Activated T-cell treated with anti-CD3 and anti-CD28 coated beads, Interleukin-2, amount 50 U/mL, for 24 hours (primary cell): ENCODE measurements around the gene RASGEF1C.

ENCODE experiments used
- DNase-seq: peaks from one replicate; pipeline ENCODE4 v3.0.0-alpha.2; 2020
- H3K27ac Mint-ChIP-seq: 2 replicates; pipeline ENCODE4 v1.8.0; 2020; ENCODE audit warnings: mild to moderate bottlenecking, mixed read lengths
- H3K27me3 Mint-ChIP-seq: 2 replicates; pipeline ENCODE4 v1.8.0; 2020; ENCODE audit warnings: mixed read lengths
- H3K36me3 Mint-ChIP-seq: 2 replicates; pipeline ENCODE4 v1.8.0; 2020; ENCODE audit warnings: low read depth, mixed read lengths
- H3K4me1 Mint-ChIP-seq: 2 replicates; pipeline ENCODE4 v1.8.0; 2020; ENCODE audit warnings: low read depth, mixed read lengths
- H3K4me3 Mint-ChIP-seq: 2 replicates; pipeline ENCODE4 v1.8.0; 2020; ENCODE audit warnings: mild to moderate bottlenecking, moderate library complexity, mixed read lengths
- H3K9me3 Mint-ChIP-seq: 2 replicates; pipeline ENCODE4 v1.8.0; 2020; ENCODE audit warnings: mixed read lengths

The RASGEF1C gene

GRCh38 chr5:180122875-180123274 is 86.1 kb downstream of the RASGEF1C start:
- Mint-ChIP-seq H3K4me3 (no peak overlapping the region), H3K36me3 (no peaks in the 10 kb centered on the region), H3K9me3 (no peaks in the 10 kb centered on the region), H3K4me1 (no peaks in the 10 kb centered on the region), H3K27ac (no peak overlapping the region), H3K27me3 (peaks cover 14% of the 10 kb centered on the region)
- no peak for DNase-seq

- H3K36me3 Mint-ChIP-seq = no peaks in the 10 kb centered on the region
- H3K4me1 Mint-ChIP-seq = no peaks in the 10 kb centered on the region
- H3K9me3 Mint-ChIP-seq = no peaks in the 10 kb centered on the region
- peaks cover 13% of the 10 kb centered on the region for H3K27me3 Mint-ChIP-seq
- H3K4me3 Mint-ChIP-seq = no peak overlapping the region
- peak; percentile 9 for DNase-seq
- H3K27ac Mint-ChIP-seq = no peak overlapping the region
Observed at GRCh38 chr5:180121826-180122413, 87.1 kb downstream of the RASGEF1C start.

GRCh38 chr5:180120237-180121101 is 88.5 kb downstream of the RASGEF1C start:
- no peaks in the 10 kb centered on the region for H3K36me3 Mint-ChIP-seq
- DNase-seq = peak; percentile 18
- peaks cover 3% of the 10 kb centered on the region for H3K27me3 Mint-ChIP-seq
- no peaks in the 10 kb centered on the region for H3K4me1 Mint-ChIP-seq
- no peak overlapping the region for H3K4me3 Mint-ChIP-seq
- H3K9me3 Mint-ChIP-seq = no peaks in the 10 kb centered on the region
- H3K27ac Mint-ChIP-seq = no peak overlapping the region

GRCh38 chr5:180119903-180120236 is 89.1 kb downstream of the RASGEF1C start:
- Mint-ChIP-seq H3K9me3 (no peaks in the 10 kb centered on the region), H3K4me1 (no peaks in the 10 kb centered on the region), H3K27me3 (peaks cover 3% of the 10 kb centered on the region), H3K4me3 (no peak overlapping the region), H3K27ac (no peak overlapping the region), H3K36me3 (no peaks in the 10 kb centered on the region)
- DNase-seq = no peak

GRCh38 chr5:180119031-180119902 is 89.7 kb downstream of the RASGEF1C start:
- Mint-ChIP-seq H3K27me3 (peaks cover 3% of the 10 kb centered on the region), H3K4me1 (no peaks in the 10 kb centered on the region), H3K36me3 (no peaks in the 10 kb centered on the region), H3K4me3 (no peak overlapping the region), H3K9me3 (no peaks in the 10 kb centered on the region), H3K27ac (no peak overlapping the region)
- peak; percentile 25 for DNase-seq

- no peaks in the 10 kb centered on the region for H3K9me3 Mint-ChIP-seq
- no peaks in the 10 kb centered on the region for H3K36me3 Mint-ChIP-seq
- no peak overlapping the region for H3K4me3 Mint-ChIP-seq
- H3K27ac Mint-ChIP-seq = no peak overlapping the region
- no peaks in the 10 kb centered on the region for H3K4me1 Mint-ChIP-seq
- peak; percentile 13 for DNase-seq
- peaks cover 3% of the 10 kb centered on the region for H3K27me3 Mint-ChIP-seq
Observed at GRCh38 chr5:180118391-180118791, 90.6 kb downstream of the RASGEF1C start.

- H3K4me3 Mint-ChIP-seq = no peak overlapping the region
Observed at GRCh38 chr5:180117000-180117725, 91.8 kb downstream of the RASGEF1C start.

GRCh38 chr5:180116077-180116999 is 92.7 kb downstream of the RASGEF1C start:
- H3K4me3 Mint-ChIP-seq = no peak overlapping the region
- H3K4me1 Mint-ChIP-seq = no peaks in the 10 kb centered on the region
- H3K27me3 Mint-ChIP-seq = peaks cover 5% of the 10 kb centered on the region
- H3K27ac Mint-ChIP-seq = no peak overlapping the region
- peak; percentile 7 for DNase-seq
- H3K36me3 Mint-ChIP-seq = no peaks in the 10 kb centered on the region
- no peaks in the 10 kb centered on the region for H3K9me3 Mint-ChIP-seq

More at GRCh38 chr5:180117000-180117725, 91.8 kb downstream of the RASGEF1C start:
- Mint-ChIP-seq H3K9me3 (no peaks in the 10 kb centered on the region), H3K27me3 (peaks cover 5% of the 10 kb centered on the region), H3K4me1 (no peaks in the 10 kb centered on the region), H3K27ac (no peak overlapping the region), H3K36me3 (no peaks in the 10 kb centered on the region)
- DNase-seq = no peak

GRCh38 chr5:180115326-180116076 is 93.5 kb downstream of the RASGEF1C start:
- H3K9me3 Mint-ChIP-seq = no peaks in the 10 kb centered on the region
- H3K27me3 Mint-ChIP-seq = peaks cover 4% of the 10 kb centered on the region
- peak; percentile 22 for DNase-seq
- H3K4me3 Mint-ChIP-seq = no peak overlapping the region
- H3K27ac Mint-ChIP-seq = no peak overlapping the region
- H3K4me1 Mint-ChIP-seq = no peaks in the 10 kb centered on the region
- H3K36me3 Mint-ChIP-seq = no peaks in the 10 kb centered on the region

- H3K27ac Mint-ChIP-seq = no peak overlapping the region
Observed at GRCh38 chr5:180114304-180115003, 94.6 kb downstream of the RASGEF1C start.

GRCh38 chr5:180113660-180114303 is 95.2 kb downstream of the RASGEF1C start:
- H3K27ac Mint-ChIP-seq = no peak overlapping the region
- peaks cover 5% of the 10 kb centered on the region for H3K27me3 Mint-ChIP-seq
- peak; percentile 20 for DNase-seq
- H3K4me3 Mint-ChIP-seq = no peak overlapping the region
- H3K9me3 Mint-ChIP-seq = no peaks in the 10 kb centered on the region
- H3K36me3 Mint-ChIP-seq = no peaks in the 10 kb centered on the region
- H3K4me1 Mint-ChIP-seq = no peaks in the 10 kb centered on the region

More at GRCh38 chr5:180114304-180115003, 94.6 kb downstream of the RASGEF1C start:
- Mint-ChIP-seq H3K36me3 (no peaks in the 10 kb centered on the region), H3K4me1 (no peaks in the 10 kb centered on the region), H3K4me3 (no peak overlapping the region), H3K27me3 (peaks cover 5% of the 10 kb centered on the region), H3K9me3 (no peaks in the 10 kb centered on the region)
- peak; percentile 20 for DNase-seq
